SU-DHL-6 (cell line): ENCODE measurements around the gene SPTBN1.

Source experiments
- H2AFZ ChIP-seq: fragments of 200-600 bp; sonication (generic); 2 replicates; pipeline ENCODE4 v1.6.1; 2014; ENCODE audit warnings: low read depth, mild to moderate bottlenecking, moderate library complexity, mixed read lengths, antibody characterized with exemption, low read length; ENCODE audit not compliant: severe bottlenecking
- H3F3A ChIP-seq: fragments of 200-600 bp; shearing (Covaris generic); 2 replicates; pipeline ENCODE4 v1.6.0; 2016; ENCODE audit warnings: antibody characterized with exemption, mild to moderate bottlenecking; ENCODE audit not compliant: insufficient read depth
- H3K27ac ChIP-seq: fragments of 200-600 bp; sonication (generic); 2 replicates; pipeline ENCODE4 v1.5.1; 2016; ENCODE audit warnings: low read depth, mild to moderate bottlenecking, low read length, moderate library complexity, mixed read lengths
- H3K27me3 ChIP-seq: fragments of 200-600 bp; sonication (generic), shearing (Covaris generic); 2 replicates; pipeline ENCODE4 v1.6.0; 2014; ENCODE audit warnings: mild to moderate bottlenecking, low read length
- H3K36me3 ChIP-seq: fragments of 200-600 bp; sonication (generic); 2 replicates; pipeline ENCODE4 v1.6.1; 2014; ENCODE audit warnings: mild to moderate bottlenecking, low read length, mixed read lengths
- H3K4me2 ChIP-seq: fragments of 300-600, 200-600 bp; shearing (Covaris generic), sonication (generic); 2 replicates; pipeline ENCODE4 v1.6.0; 2014; ENCODE audit warnings: low read length, low read depth, mild to moderate bottlenecking; ENCODE audit not compliant: poor library complexity, severe bottlenecking
- H3K4me3 ChIP-seq: fragments of 200-600 bp; sonication (generic); 2 replicates; pipeline ENCODE4 v1.5.1; 2014; ENCODE audit warnings: antibody characterized with exemption, low read length, mild to moderate bottlenecking, mixed read lengths; ENCODE audit not compliant: insufficient read depth, poor library complexity, severe bottlenecking
- H3K79me2 ChIP-seq: fragments of 200-600 bp; sonication (generic); 2 replicates; pipeline ENCODE4 v1.6.1; 2014; ENCODE audit warnings: mild to moderate bottlenecking, low read length, moderate library complexity; ENCODE audit not compliant: insufficient read depth
- H3K9ac ChIP-seq: fragments of 200-600 bp; sonication (generic); 2 replicates; pipeline ENCODE4 v1.7.0; 2014; ENCODE audit warnings: mild to moderate bottlenecking, low read length
- H3K9me2 ChIP-seq: fragments of 200-600 bp; sonication (generic); replicated peaks from 2 replicates; pipeline ENCODE4 v1.6.1; 2014; ENCODE audit warnings: low read length; ENCODE audit not compliant: insufficient read depth
- H3K9me3 ChIP-seq: fragments of 200-600 bp; sonication (generic); 2 replicates; pipeline ENCODE4 v1.6.1; 2014; ENCODE audit warnings: low read length, mixed read lengths; ENCODE audit not compliant: insufficient read depth
- H4K20me1 ChIP-seq: fragments of 200-600 bp; sonication (generic); 2 replicates; pipeline ENCODE4 v1.6.1; 2014; ENCODE audit warnings: low read depth, mild to moderate bottlenecking, antibody characterized with exemption, low read length, moderate library complexity, mixed read lengths
- EZH2phosphoT487 ChIP-seq: fragments of 200-600 bp; sonication (generic), shearing (Covaris generic); conservative IDR thresholded peaks from 2 replicates; pipeline ENCODE4 v1.6.1; 2018; ENCODE audit warnings: mild to moderate bottlenecking, antibody characterized with exemption, low read length, moderate library complexity, mixed read lengths
- TF ChIP-seq, protein P1 (sequence below): fragments of 200-600 bp; sonication (generic); IDR thresholded peaks from one replicate; pipeline ENCODE4 v1.5.1; 2017; ENCODE audit warnings: antibody characterized with exemption, mild to moderate bottlenecking, low read length, moderate library complexity; ENCODE audit not compliant: insufficient read depth, poor library complexity, severe bottlenecking

The SPTBN1 gene

DNA sequence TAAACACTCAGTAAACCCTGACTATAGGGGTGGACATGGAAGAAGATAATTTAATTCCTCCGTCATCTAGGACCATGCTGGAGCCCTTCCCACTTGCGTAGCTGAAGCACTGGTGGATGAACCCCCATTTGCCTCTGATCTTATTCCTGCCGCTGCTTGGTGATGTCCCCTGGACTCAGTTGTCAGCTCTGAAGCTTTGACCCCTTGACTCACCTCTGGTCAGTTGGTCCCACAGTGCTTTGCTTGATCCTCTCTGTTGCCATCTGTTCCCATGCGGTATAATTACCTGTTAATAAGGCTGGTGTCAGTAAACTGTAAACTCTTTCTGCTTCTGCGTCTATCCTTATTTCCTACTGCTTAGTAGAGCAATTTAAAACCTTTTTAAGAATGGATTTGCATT, 126.9 kb downstream of the SPTBN1 start:
- no peak overlapping the region for H3K27ac ChIP-seq
- H3K4me3 ChIP-seq = no peak overlapping the region
- TF ChIP-seq, protein P1, sequence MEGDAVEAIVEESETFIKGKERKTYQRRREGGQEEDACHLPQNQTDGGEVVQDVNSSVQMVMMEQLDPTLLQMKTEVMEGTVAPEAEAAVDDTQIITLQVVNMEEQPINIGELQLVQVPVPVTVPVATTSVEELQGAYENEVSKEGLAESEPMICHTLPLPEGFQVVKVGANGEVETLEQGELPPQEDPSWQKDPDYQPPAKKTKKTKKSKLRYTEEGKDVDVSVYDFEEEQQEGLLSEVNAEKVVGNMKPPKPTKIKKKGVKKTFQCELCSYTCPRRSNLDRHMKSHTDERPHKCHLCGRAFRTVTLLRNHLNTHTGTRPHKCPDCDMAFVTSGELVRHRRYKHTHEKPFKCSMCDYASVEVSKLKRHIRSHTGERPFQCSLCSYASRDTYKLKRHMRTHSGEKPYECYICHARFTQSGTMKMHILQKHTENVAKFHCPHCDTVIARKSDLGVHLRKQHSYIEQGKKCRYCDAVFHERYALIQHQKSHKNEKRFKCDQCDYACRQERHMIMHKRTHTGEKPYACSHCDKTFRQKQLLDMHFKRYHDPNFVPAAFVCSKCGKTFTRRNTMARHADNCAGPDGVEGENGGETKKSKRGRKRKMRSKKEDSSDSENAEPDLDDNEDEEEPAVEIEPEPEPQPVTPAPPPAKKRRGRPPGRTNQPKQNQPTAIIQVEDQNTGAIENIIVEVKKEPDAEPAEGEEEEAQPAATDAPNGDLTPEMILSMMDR = no peak
- TF ChIP-seq EZH2phosphoT487 = no peak
- H3K27me3 ChIP-seq = no peaks in the 10 kb centered on the region
- H2AFZ ChIP-seq = no peak overlapping the region
- no peak overlapping the region for H3K9ac ChIP-seq
- H3F3A ChIP-seq = 0 out of 2 replicates have a peak, but pooled peaks cover 3% of the 10 kb centered on the region
- no peaks in the 10 kb centered on the region for H3K9me3 ChIP-seq
- no peaks in the 10 kb centered on the region for H4K20me1 ChIP-seq
- H3K9me2 ChIP-seq = no peaks in the 10 kb centered on the region
- H3K4me2 ChIP-seq = no peak overlapping the region
- no peaks in the 10 kb centered on the region for H3K36me3 ChIP-seq
- no peaks in the 10 kb centered on the region for H3K79me2 ChIP-seq

DNA sequence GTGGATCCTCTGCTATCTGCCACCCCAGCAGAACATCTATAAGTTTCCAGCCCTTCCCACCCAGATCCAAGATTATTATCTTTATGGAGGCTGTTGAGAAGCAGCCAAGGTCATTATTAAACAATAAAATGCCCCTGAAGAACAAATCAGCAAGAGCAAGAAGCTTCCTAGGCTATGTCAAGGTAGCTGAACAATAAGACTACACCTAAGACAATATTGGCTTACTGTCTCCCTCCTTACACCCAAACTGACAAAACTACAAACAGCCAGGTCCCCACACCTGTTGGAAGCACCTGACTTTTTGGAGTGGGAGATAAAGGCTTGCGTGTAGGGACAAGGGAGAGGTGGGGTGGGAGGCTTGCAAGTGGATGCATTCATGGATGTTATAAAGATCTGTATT, 128.5 kb downstream of the SPTBN1 start:
- Histone ChIP-seq H4K20me1 (no peaks in the 10 kb centered on the region), H3K27ac (no peak overlapping the region), H3K4me3 (no peak overlapping the region), H3F3A (0 out of 2 replicates have a peak, but pooled peaks cover 3% of the 10 kb centered on the region), H3K36me3 (no peaks in the 10 kb centered on the region), H3K27me3 (no peaks in the 10 kb centered on the region), H3K79me2 (no peaks in the 10 kb centered on the region), H3K9me3 (no peaks in the 10 kb centered on the region), H3K9ac (no peak overlapping the region), H2AFZ (no peak overlapping the region), H3K9me2 (no peaks in the 10 kb centered on the region), H3K4me2 (no peak overlapping the region)
- no peak for TF ChIP-seq EZH2phosphoT487
- TF ChIP-seq, protein P1 = no peak

DNA sequence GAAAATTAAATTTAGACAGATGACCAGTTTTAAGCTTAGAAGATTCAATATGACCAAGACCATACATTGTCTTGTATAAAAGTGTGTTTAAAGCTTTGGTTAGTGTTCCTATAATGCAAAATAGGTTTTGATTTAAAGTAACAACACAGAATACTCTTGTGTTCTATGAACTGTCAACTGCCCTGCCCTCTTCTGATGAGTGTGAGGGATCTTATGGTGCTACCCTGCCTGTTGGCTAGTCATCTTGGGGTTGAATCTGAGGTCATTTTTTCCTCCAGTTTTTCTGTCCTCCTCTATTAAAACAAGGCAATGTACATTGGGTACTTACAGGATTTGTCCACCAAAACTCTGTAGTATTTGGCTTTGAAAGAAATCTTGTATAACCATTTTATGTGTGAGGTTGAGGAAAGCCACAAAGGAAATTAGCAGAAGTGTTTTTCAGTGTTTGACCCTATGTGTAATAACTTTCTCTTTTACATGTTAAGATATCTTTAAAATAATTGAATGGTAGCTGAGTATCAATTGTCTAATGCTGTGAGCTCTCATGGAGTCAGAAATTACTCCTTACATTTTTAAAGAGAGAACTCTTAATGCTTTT, 129.1 kb downstream of the SPTBN1 start:
- Histone ChIP-seq H2AFZ (no peak overlapping the region), H3K9me2 (no peaks in the 10 kb centered on the region), H4K20me1 (no peaks in the 10 kb centered on the region), H3K36me3 (no peaks in the 10 kb centered on the region), H3K27me3 (no peaks in the 10 kb centered on the region), H3K9ac (no peak overlapping the region), H3K79me2 (no peaks in the 10 kb centered on the region), H3K27ac (no peak overlapping the region), H3K4me2 (no peak overlapping the region), H3K9me3 (no peaks in the 10 kb centered on the region), H3F3A (0 out of 2 replicates have a peak, but pooled peaks cover 3% of the 10 kb centered on the region), H3K4me3 (no peak overlapping the region)
- TF ChIP-seq, protein P1 = no peak
- no peak for TF ChIP-seq EZH2phosphoT487
